Stomach (tissue), 4 donors: ENCODE measurements around the gene RPS27.

Source experiments
- POLR2A ChIP-seq, 4 donors: fragments of 450-650 bp; IDR thresholded peaks; one replicate each; pipeline ENCODE4 v1.6.1; 2016; ENCODE audit warnings: antibody characterized with exemption in 4 of 4, control low read depth in 2 of 4, mild to moderate bottlenecking in 1 of 4, moderate library complexity in 1 of 4
- POLR2AphosphoS5 ChIP-seq, 3 donors: sonication (generic); formaldehyde crosslinking; IDR thresholded peaks; one replicate each; pipeline ENCODE4 v1.6.1; 2016; ENCODE audit warnings: antibody characterized with exemption in 3 of 3
- TF ChIP-seq, protein P1 (sequence below), 7 experiments: fragments of 450-650 bp in 4 of 7; fragments of 200-600 bp in 3 of 7; sonication (generic) in 3 of 7; IDR thresholded peaks; one replicate each; pipeline ENCODE4 v1.5.1; 2016 to 2019; ENCODE audit warnings: antibody characterized with exemption in 7 of 7, control low read depth in 2 of 7, mild to moderate bottlenecking in 1 of 7

DNA sequence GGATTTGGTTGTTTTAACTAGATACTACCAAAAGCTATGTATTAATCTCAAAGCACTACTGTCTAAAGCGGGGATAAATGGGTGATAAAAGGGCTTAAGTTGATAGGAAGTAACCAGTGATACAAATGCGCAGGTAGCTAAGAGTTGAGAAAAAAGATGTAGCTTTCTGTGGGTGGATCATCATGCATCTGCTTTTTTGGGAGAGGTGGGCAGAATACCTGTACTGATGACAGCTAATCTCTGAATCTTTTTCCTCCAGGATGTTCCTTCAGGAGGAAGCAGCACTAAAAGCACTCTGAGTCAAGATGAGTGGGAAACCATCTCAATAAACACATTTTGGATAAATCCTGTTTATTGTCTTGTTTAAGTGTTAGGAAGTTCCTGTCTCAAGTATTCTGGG is 1.2 kb downstream of the RPS27 start:
- TF ChIP-seq, protein P1, sequence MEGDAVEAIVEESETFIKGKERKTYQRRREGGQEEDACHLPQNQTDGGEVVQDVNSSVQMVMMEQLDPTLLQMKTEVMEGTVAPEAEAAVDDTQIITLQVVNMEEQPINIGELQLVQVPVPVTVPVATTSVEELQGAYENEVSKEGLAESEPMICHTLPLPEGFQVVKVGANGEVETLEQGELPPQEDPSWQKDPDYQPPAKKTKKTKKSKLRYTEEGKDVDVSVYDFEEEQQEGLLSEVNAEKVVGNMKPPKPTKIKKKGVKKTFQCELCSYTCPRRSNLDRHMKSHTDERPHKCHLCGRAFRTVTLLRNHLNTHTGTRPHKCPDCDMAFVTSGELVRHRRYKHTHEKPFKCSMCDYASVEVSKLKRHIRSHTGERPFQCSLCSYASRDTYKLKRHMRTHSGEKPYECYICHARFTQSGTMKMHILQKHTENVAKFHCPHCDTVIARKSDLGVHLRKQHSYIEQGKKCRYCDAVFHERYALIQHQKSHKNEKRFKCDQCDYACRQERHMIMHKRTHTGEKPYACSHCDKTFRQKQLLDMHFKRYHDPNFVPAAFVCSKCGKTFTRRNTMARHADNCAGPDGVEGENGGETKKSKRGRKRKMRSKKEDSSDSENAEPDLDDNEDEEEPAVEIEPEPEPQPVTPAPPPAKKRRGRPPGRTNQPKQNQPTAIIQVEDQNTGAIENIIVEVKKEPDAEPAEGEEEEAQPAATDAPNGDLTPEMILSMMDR (IDR thresholded peaks at IDR 0.05): no peak
- TF ChIP-seq POLR2A (IDR thresholded peaks at IDR 0.05) (no peak), POLR2AphosphoS5 (IDR thresholded peaks at IDR 0.05) (no peak)
